GM18498 (cell line): ENCODE measurements around the gene CNPY4.
A peak's percentile ranks its signal among the peaks of the same experiment; 100 is the strongest.

Source experiments
- ATAC-seq: cut with Tn5 transposase; IDR thresholded peaks from one replicate; pipeline ENCODE4 v1.9.1; 2021; ENCODE audit warnings: mild to moderate bottlenecking, moderate library complexity; ENCODE audit not compliant: unreplicated experiment

The CNPY4 gene, protein sequence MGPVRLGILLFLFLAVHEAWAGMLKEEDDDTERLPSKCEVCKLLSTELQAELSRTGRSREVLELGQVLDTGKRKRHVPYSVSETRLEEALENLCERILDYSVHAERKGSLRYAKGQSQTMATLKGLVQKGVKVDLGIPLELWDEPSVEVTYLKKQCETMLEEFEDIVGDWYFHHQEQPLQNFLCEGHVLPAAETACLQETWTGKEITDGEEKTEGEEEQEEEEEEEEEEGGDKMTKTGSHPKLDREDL

DNA sequence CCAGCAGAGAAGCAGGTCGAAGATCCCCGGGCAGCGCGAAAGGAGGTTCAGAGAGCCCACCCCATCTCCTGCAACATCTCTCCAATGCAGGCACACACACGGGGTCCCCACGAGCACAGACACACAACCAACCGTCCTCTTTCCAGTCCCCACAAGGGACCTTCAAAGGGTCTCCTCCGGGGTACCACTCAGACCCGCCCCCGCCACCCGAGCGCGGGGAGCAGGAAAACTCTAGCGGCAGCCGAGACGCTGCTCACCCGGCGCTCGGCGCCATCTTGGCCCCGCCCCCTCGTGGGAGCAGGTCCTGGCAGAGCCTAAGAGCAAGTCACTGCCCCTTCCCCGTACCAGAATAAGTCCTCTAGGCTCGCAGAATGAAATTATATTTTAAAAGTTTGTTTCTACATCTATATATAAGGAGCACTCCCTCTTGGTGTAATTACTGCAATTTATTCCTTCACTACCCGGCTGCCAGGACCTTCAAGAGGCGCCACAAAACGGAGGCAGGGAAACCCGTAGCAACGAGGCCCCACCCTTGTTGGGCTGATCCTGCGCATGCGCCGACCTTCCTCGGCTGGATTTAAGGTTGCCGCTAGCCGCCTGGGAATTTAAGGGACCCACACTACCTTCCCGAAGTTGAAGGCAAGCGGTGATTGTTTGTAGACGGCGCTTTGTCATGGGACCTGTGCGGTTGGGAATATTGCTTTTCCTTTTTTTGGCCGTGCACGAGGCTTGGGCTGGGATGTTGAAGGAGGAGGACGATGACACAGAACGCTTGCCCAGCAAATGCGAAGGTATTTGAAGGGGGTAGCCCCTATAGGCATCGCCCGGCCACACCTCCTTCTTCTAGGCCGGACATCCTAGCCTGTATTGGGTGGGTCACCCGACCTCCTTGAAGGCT lies at the start of gene CNPY4, which contains the start of gene TAF6:
Gene CNPY4, plus strand, starts transcription at position 563 of the 898 bp plus-strand sequence. Its CDS starts 111 bp downstream, at position 674.
Gene TAF6, minus strand, starts transcription at position 287 of the 898 bp plus-strand sequence. CDS start 5,149 bp downstream, outside the sequence.
- peak; percentile 72 for ATAC-seq

- ATAC-seq = no peak
Observed at GRCh38 chr7:100069991-100070390, 49.4 kb upstream of the CNPY4 start.

DNA sequence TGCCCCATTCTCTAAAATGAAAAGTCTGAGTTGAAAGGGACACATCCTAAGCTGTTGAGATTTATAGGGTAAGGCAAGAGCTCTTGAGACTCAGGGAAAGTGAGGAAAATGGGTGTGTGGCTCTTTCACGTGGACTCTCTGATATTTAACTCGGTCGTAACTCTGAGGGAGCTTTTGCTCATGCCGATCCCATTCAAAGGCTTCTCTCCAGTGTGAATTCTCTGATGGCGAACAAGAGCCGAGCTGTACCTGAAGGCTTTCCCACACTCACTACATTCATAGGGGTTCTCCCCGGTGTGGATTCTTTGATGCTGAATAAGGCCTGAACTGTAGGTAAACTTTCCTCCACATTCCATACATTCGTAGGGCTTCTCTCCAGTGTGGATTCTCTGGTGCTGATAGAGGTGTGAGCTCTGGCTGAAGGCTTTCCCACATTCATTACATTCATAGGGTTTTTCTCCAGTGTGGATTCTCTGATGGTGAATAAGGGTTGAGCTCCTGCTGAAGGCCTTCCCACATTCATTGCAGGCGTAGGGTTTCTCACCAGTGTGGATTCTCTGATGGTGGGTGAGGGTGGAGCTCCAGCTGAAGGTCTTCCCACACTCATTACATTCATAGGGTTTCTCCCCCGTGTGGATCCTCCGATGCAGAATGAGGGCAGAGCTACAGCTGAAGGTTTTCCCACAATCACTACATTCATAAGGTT lies 48.3 kb upstream of the CNPY4 start:
- no peak for ATAC-seq

DNA sequence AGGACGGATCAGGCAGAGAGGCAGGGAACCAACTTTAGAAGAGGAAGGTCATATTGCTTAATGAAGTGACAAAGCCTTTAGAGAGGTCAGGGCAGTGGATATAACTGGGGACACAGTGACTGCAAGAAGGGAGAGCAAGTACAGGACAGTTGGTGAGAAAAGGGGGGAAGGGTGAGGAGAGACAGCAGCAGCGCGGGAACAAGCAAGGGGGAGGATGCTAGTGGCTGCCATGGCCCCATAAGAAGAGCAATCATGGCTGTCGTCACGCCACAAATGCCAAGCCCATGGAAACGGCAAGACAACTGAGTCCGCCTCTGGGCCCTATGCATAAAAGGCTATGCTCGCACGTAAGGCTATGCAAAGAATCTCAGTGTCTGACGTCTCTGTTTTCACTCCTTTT lies 47.0 kb upstream of the CNPY4 start:
- ATAC-seq = no peak

- no peak for ATAC-seq
Observed at GRCh38 chr7:100074841-100075240, 44.6 kb upstream of the CNPY4 start.

DNA sequence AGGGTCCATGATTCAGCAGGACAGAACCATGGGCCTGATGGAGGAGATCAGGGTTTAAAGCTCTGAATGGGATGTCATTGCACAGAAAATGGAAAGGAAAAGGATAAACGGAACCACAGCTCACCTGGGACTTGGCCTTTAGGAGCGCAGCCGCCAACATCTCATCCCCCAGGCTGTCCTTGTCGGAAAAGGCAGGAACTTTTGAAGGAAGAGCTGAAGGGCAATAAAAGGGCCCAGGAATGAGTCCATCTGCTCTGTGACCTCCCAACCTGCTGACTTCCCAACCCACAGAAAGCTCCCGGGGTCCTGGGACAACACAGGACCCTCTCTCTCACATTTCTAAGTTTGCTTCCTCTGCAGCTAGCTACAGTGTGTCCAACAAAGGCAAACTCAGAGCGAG lies 44.0 kb upstream of the CNPY4 start:
- no peak for ATAC-seq

- no peak for ATAC-seq
Observed at GRCh38 chr7:100077205-100077604, 42.2 kb upstream of the CNPY4 start.

DNA sequence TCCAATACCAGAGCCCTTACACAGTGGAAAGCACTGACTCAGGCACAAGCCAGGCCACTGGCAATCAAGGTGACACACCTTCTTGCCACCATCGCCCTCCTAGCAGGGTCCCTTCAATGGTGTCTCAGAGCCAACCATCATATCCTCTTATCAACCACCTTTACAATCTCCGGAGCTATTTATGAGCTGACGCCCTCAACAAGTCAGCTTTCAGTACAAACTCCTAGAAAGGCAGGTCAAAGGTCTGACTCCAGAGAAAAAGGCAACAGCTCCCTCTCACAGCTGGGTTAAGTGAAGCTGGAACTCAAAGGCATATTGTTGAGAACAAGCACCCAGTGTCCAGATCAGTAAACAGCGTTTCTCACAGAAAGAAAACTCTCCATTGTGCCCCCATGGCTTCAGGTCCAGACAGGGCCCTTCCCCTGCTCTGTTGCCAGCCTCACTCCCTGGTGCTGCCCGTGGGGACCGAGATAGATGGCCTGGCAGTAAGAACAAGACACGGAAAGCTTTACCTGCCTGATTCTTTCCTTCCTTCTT lies 40.3 kb upstream of the CNPY4 start:
- ATAC-seq = no peak

- no peak for ATAC-seq
Observed at GRCh38 chr7:100080907-100081534, 38.4 kb upstream of the CNPY4 start.

DNA sequence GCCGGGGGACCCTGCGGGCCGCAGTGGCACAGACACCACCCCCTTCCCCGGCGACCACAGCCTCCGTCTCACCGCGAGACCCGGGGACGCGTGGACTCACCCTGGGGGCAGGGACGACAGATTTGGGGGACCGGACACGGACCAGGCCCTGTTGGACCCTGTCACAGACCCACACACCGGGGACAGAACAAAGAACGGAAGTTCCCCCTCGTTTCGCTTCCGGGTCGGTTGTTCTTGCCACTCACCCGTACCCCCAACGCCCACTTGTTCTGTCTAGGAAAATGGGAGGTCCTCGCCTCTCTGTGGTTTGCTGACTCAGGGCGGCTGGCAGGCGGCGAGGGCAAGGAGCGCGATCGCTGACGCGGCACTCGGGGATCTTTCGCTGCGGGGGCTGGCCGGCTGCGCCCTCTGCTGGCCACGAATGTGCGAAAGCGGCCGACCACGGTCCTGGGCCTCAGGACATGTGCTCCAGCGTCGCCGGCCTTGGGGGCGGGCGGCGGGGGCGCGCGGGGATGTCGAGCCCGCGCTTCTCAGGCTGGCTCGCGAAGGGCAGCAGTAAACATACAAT lies 37.8 kb upstream of the CNPY4 start, which contains the start of gene ZNF3:
Gene ZNF3, minus strand, starts transcription at position 189 of the 568 bp plus-strand sequence. CDS start 4,366 bp downstream, outside the sequence.
- ATAC-seq = peak; percentile 88

DNA sequence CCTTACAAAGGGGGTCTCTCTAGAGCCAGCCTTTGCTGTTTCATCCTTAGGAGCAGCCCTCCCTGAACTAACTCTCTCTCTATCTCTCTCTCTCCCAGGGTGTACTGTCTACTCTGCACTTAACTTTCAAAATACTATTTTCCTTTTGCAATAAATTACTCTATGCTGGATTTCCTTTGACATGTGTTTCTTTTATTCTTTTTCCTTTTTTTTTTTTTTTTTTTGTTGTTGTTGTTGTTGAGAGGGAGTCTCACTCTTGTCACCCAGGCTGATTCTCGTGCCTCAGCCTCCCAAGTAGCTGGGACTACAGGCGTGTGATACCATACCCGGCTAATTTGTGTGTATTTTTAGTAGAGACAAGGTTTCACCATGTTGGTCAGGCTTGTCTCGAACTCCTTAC lies 36.5 kb upstream of the CNPY4 start:
- ATAC-seq = no peak

GRCh38 chr7:100085515-100085914 lies 33.9 kb upstream of the CNPY4 start:
- no peak for ATAC-seq

- ATAC-seq = no peak
Observed at GRCh38 chr7:100087055-100087750, 32.2 kb upstream of the CNPY4 start.

DNA sequence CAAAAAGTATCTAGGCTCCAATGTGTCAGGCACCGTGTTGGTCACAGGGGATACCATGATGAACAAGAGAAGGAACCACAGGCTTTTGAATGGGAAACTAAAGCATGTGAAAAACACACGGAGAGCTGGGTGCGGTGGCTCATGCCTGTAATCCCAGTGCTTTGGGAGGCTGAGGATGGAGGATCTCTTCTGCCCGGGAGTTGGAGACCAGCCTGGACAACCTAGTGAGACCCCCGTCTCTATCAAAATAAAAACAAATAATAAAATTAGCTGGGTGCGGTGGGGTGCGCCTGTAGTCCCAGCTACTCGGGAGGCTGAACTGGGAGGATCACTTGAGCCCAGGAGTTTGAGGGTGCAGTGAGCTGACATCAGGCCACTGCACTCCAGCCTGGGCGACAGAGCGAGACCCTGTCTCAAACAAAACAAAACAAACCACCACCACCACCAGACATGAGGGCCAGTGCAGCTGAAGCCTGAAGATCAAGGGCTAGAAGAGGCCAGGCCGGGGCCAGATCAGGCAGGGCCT lies 31.3 kb upstream of the CNPY4 start:
- peak; percentile 6 for ATAC-seq

DNA sequence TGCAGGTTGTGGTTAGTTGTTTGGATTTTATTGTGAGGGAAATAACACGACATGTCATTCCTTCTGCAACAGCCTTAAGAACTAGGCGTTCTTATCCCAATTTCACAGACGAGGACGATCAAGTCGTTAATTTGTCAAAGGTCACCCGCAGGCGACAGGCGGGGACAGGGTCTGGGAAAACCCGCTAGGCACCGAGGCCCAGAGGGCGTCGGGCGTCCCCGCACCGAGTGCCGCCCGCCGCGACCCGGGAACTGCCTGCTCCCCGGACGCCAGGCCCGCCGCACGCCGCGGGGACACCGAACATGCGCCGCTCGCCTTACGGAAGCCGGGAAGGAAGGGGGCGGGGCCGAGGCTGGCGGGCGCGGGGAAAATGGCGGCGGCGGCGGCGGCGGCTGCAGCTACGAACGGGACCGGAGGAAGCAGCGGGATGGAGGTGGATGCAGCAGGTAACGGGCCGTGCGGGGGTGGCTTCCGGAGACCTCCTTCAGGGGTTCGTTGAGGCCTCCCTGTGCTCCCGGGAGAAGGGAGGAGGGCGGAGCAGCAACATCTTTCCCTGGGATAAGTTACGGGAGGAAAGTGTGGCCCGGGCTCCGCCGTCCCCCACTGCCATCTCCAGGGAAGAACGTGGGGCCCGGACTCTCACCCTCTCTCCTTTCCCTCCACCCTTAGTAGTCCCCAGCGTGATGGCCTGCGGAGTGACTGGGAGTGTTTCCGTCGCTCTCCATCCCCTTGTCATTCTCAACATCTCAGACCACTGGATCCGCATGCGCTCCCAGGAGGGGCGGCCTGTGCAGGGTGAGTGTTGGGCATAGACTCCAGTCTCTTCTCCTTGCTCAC lies 30.6 kb upstream of the CNPY4 start, which contains the start of gene COPS6:
Gene COPS6, plus strand, starts transcription at position 349 of the 837 bp plus-strand sequence. Its CDS starts 22 bp downstream, at position 371.
- peak; percentile 59 for ATAC-seq

GRCh38 chr7:100089458-100090196 lies 29.8 kb upstream of the CNPY4 start:
- no peak for ATAC-seq
